ENCODE data around the gene FASN.
A peak's percentile ranks its signal among the peaks of the same experiment; 100 is the strongest.
"Not testable (repeated sequence)": the region's sequence is repeated elsewhere in the genome, so short reads cannot be mapped to it uniquely, and the experiment has no call there.

Gene FASN

DNA sequence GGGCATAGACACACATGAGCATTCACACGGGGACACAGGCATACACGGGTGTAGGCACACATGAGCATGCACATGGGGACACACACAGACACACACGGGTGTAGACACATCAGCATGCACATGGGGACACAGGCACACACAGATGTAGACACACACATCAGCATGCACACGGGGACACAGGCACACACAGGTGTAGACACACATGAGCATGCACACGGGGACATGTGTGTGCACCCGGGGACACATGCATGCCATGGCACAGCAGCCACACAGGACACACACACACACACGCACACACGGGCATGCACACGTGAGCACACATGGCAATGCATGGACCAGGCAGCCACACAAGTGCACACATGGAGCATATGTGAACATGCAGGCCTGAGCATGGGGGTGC is 55.4 kb downstream of the FASN start:
- H2AK5ac ChIP-seq (ENCODE audit: low read length, severe bottlenecking) = no peak overlapping the region
- no peak for DNase-seq
- H3K4me1 ChIP-seq (ENCODE audit: control insufficient read depth, insufficient read depth, low read depth, low read length) = peaks cover 7% of the 10 kb centered on the region
- H3K9ac ChIP-seq (ENCODE audit: low read length) = no peak overlapping the region
- no peak overlapping the region for H2BK120ac ChIP-seq (ENCODE audit: low read depth, low read length)
- H3K23ac ChIP-seq (ENCODE audit: low read length in 2 of 2) = no peak overlapping the region
- no peak overlapping the region for H4K8ac ChIP-seq (ENCODE audit: low read length)
- H3K4me2 ChIP-seq (ENCODE audit: low read length, poor library complexity, severe bottlenecking) = no peak overlapping the region
- H3K4me3 ChIP-seq (ENCODE audit: insufficient read depth in 1 of 2, low read depth in 1 of 2, low read length in 2 of 2) = no peak overlapping the region
- H4K91ac ChIP-seq (ENCODE audit: low read length) = peak overlapping the region; percentile 0
- WGBS = 89% methylated on average over 9 of the region's 9 CpGs
- H2BK5ac ChIP-seq (ENCODE audit: low read depth, low read length, poor library complexity, severe bottlenecking) = no peak overlapping the region
- no peak overlapping the region for H3K27ac ChIP-seq (ENCODE audit: low read length, poor library complexity, severe bottlenecking)
- H2AFZ ChIP-seq (ENCODE audit: low read depth, low read length) = no peak overlapping the region
- peak overlapping the region in 1 of 2 experiments; percentile 12 for H3K14ac ChIP-seq (ENCODE audit: low read length in 2 of 2)
- H3K27me3 ChIP-seq (ENCODE audit: control insufficient read depth in 1 of 2, insufficient read depth in 1 of 2, low read length in 2 of 2) = no peaks in the 10 kb centered on the region
- H3K9me3 ChIP-seq (ENCODE audit: control insufficient read depth, low read length) = no peaks in the 10 kb centered on the region
- H3K36me3 ChIP-seq (ENCODE audit: control insufficient read depth in 1 of 2, insufficient read depth in 2 of 2, low read depth in 1 of 2, low read length in 2 of 2) = peaks cover 12 to 18% of the 10 kb centered on the region in 2 experiments
- H3K18ac ChIP-seq (ENCODE audit: low read depth in 1 of 2, low read length in 2 of 2) = no peak overlapping the region
- no peak overlapping the region for H2BK15ac ChIP-seq (ENCODE audit: low read depth, poor library complexity, severe bottlenecking)
- no peak overlapping the region for H2BK12ac ChIP-seq (ENCODE audit: low read length in 2 of 2)
- H3K4ac ChIP-seq (ENCODE audit: low read depth in 1 of 2, low read length in 2 of 2) = no peak overlapping the region
- no peaks in the 10 kb centered on the region for H3K79me1 ChIP-seq (replicated peaks; ENCODE audit: low read length, poor library complexity, severe bottlenecking)

DNA sequence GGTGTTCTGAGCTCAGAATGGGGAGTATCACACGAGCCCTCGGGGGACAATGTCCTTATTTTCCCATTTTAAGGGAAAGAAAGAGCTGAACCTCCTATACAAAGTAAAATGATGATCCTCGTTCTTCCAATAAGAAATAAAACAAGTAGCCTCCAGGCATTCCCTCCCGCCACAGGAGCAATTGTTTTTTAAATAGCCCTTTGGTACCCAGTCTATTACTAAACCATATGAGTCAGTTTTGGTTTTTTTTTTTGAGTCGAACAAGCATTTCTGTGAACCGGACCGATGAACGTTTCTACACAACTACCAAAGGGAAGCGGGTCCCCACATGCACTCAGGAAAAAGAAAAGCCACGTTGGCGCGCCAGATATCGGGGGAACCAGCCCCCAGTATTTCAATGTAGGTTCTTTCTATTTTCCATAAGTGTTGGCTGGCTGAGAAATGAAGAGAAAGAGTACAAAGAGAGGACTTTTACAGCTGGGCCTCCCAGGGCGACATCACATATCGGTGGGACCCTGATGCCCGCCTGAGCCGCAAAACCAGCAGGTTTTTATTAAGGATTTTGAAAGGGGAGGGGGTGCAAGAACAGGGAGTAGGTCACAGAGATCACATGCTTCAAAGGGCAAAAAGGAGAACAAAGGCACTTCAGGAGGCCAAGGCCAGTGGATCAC is 56.8 kb downstream of the FASN start:
- Histone ChIP-seq H4K8ac (ENCODE audit: low read length) (no peak overlapping the region), H3K27me3 (ENCODE audit: control insufficient read depth in 1 of 2, insufficient read depth in 1 of 2, low read length in 2 of 2) (no peaks in the 10 kb centered on the region), H3K4me1 (ENCODE audit: control insufficient read depth, insufficient read depth, low read depth, low read length) (peaks cover 9% of the 10 kb centered on the region), H3K9ac (ENCODE audit: low read length) (no peak overlapping the region), H3K4me2 (ENCODE audit: low read length, poor library complexity, severe bottlenecking) (no peak overlapping the region), H3K4ac (ENCODE audit: low read depth in 1 of 2, low read length in 2 of 2) (no peak overlapping the region), H2AFZ (ENCODE audit: low read depth, low read length) (no peak overlapping the region), H3K4me3 (ENCODE audit: insufficient read depth in 1 of 2, low read depth in 1 of 2, low read length in 2 of 2) (no peak overlapping the region), H3K23ac (ENCODE audit: low read length in 2 of 2) (no peak overlapping the region), H2BK12ac (ENCODE audit: low read length in 2 of 2) (no peak overlapping the region), H3K27ac (ENCODE audit: low read length, poor library complexity, severe bottlenecking) (no peak overlapping the region), H4K91ac (ENCODE audit: low read length) (no peak overlapping the region), H2BK5ac (ENCODE audit: low read depth, low read length, poor library complexity, severe bottlenecking) (no peak overlapping the region), H3K9me3 (ENCODE audit: control insufficient read depth, low read length) (no peaks in the 10 kb centered on the region), H2BK120ac (ENCODE audit: low read depth, low read length) (no peak overlapping the region), H2BK15ac (ENCODE audit: low read depth, poor library complexity, severe bottlenecking) (no peak overlapping the region), H2AK5ac (ENCODE audit: low read length, severe bottlenecking) (no peak overlapping the region), H3K36me3 (ENCODE audit: control insufficient read depth in 1 of 2, insufficient read depth in 2 of 2, low read depth in 1 of 2, low read length in 2 of 2) (peaks cover 0 to 4% of the 10 kb centered on the region in 2 experiments), H3K14ac (ENCODE audit: low read length in 2 of 2) (no peak overlapping the region), H3K18ac (ENCODE audit: low read depth in 1 of 2, low read length in 2 of 2) (no peak overlapping the region), H3K79me1 (replicated peaks; ENCODE audit: low read length, poor library complexity, severe bottlenecking) (peaks cover 3% of the 10 kb centered on the region)
- WGBS = 88% methylated on average over 17 of the region's 17 CpGs
- DNase-seq = no peak

DNA sequence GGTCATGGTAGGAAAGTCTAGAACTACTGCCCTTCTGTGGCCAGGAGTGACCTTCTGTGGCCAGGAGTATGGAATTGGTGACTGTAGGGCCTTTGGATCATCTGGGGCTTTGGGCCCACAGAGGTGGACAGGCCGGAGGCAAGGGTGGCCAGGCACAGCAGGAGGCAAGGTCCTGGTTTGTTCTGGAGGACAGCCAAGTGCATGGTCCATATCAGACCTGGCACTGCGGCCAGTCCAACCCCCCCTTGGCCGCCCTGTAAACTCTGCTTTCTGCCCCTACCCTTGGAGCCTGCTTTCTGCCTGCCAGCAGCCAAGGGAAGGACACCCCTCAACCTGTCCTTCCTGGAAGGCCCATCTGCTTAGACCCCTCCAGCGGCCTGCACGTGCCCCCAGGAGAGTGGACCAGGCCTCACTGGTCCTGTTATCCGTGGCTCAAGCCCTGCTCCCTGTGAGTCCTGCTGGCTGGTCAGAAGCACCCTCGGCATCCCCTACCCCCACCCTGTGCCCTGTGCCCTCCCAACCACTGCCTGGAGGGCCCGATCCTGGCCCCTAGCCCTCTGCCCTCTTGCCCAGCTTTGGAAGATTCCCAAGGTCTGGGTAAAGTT is 58.2 kb downstream of the FASN start:
- peak overlapping the region in 1 of 2 experiments; percentile 23 for H3K14ac ChIP-seq (ENCODE audit: low read length in 2 of 2)
- H3K18ac ChIP-seq (ENCODE audit: low read depth in 1 of 2, low read length in 2 of 2) = no peak overlapping the region
- H2BK12ac ChIP-seq (ENCODE audit: low read length in 2 of 2) = no peak overlapping the region
- no peak overlapping the region for H3K4me3 ChIP-seq (ENCODE audit: insufficient read depth in 1 of 2, low read depth in 1 of 2, low read length in 2 of 2)
- no peak overlapping the region for H3K4ac ChIP-seq (ENCODE audit: low read depth in 1 of 2, low read length in 2 of 2)
- no peak overlapping the region for H2BK15ac ChIP-seq (ENCODE audit: low read depth, poor library complexity, severe bottlenecking)
- H4K8ac ChIP-seq (ENCODE audit: low read length) = no peak overlapping the region
- no peak overlapping the region for H2AFZ ChIP-seq (ENCODE audit: low read depth, low read length)
- H3K79me1 ChIP-seq (replicated peaks; ENCODE audit: low read length, poor library complexity, severe bottlenecking) = peaks cover 10% of the 10 kb centered on the region
- peaks cover 0 to 8% of the 10 kb centered on the region in 2 experiments for H3K36me3 ChIP-seq (ENCODE audit: control insufficient read depth in 1 of 2, insufficient read depth in 2 of 2, low read depth in 1 of 2, low read length in 2 of 2)
- no peak for DNase-seq
- H3K27ac ChIP-seq (ENCODE audit: low read length, poor library complexity, severe bottlenecking) = no peak overlapping the region
- no peak overlapping the region for H2AK5ac ChIP-seq (ENCODE audit: low read length, severe bottlenecking)
- no peak overlapping the region for H2BK5ac ChIP-seq (ENCODE audit: low read depth, low read length, poor library complexity, severe bottlenecking)
- no peak overlapping the region for H3K9ac ChIP-seq (ENCODE audit: low read length)
- 92% methylated on average over 8 of the region's 8 CpGs for WGBS
- no peak overlapping the region for H4K91ac ChIP-seq (ENCODE audit: low read length)
- H3K4me2 ChIP-seq (ENCODE audit: low read length, poor library complexity, severe bottlenecking) = no peak overlapping the region
- peaks cover 16% of the 10 kb centered on the region for H3K4me1 ChIP-seq (ENCODE audit: control insufficient read depth, insufficient read depth, low read depth, low read length)
- H3K9me3 ChIP-seq (ENCODE audit: control insufficient read depth, low read length) = no peaks in the 10 kb centered on the region
- H2BK120ac ChIP-seq (ENCODE audit: low read depth, low read length) = no peak overlapping the region
- H3K27me3 ChIP-seq (ENCODE audit: control insufficient read depth in 1 of 2, insufficient read depth in 1 of 2, low read length in 2 of 2) = no peaks in the 10 kb centered on the region
- no peak overlapping the region for H3K23ac ChIP-seq (ENCODE audit: low read length in 2 of 2)

DNA sequence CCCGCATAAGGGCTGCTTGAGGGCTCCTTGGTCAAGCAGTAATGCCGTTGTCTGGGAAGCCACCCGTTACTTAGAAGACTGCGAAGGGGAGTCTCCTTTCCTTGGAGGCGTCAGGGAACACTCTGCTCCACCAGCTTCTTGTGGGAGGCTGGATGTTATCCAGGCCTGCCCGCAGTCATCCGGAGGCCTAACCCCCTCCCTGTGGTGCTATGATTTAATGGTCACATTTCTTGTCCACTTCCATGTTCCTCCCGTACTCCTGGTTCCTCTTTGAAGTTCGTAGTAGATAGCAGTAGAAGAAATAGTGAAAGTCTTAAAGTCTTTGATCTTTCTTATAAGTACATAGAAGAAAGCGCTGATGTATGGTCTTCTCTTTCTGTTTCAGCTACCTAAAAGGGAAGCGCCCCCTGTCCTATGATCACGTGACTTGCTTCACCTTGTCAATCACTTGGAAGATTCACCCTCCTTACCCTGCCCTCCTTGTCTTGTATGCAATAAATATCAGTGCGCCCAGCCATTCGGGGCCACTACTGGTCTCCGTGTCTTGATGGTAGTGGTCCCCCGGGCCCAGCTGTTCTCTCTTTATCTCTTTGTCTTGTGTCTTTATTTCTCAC is 59.1 kb downstream of the FASN start:
- H3K4me2 ChIP-seq (ENCODE audit: low read length, poor library complexity, severe bottlenecking); H3K23ac ChIP-seq (ENCODE audit: low read length in 2 of 2); H3K18ac ChIP-seq (ENCODE audit: low read depth in 1 of 2, low read length in 2 of 2); H4K91ac ChIP-seq (ENCODE audit: low read length); H3K9me3 ChIP-seq (ENCODE audit: control insufficient read depth, low read length); H2BK5ac ChIP-seq (ENCODE audit: low read depth, low read length, poor library complexity, severe bottlenecking); H3K9ac ChIP-seq (ENCODE audit: low read length); H3K79me1 ChIP-seq (replicated peaks; ENCODE audit: low read length, poor library complexity, severe bottlenecking); H3K27ac ChIP-seq (ENCODE audit: low read length, poor library complexity, severe bottlenecking); H2AK5ac ChIP-seq (ENCODE audit: low read length, severe bottlenecking); H2AFZ ChIP-seq (ENCODE audit: low read depth, low read length); H3K27me3 ChIP-seq (ENCODE audit: control insufficient read depth in 1 of 2, insufficient read depth in 1 of 2, low read length in 2 of 2); H2BK120ac ChIP-seq (ENCODE audit: low read depth, low read length); H4K8ac ChIP-seq (ENCODE audit: low read length); H3K4me3 ChIP-seq (ENCODE audit: insufficient read depth in 1 of 2, low read depth in 1 of 2, low read length in 2 of 2); H3K4ac ChIP-seq (ENCODE audit: low read depth in 1 of 2, low read length in 2 of 2); H2BK12ac ChIP-seq (ENCODE audit: low read length in 2 of 2); DNase-seq; H2BK15ac ChIP-seq (ENCODE audit: low read depth, poor library complexity, severe bottlenecking); H3K14ac ChIP-seq (ENCODE audit: low read length in 2 of 2): not testable (repeated sequence)
- WGBS = 95% methylated on average over 15 of the region's 16 CpGs
- H3K36me3 ChIP-seq (ENCODE audit: control insufficient read depth in 1 of 2, insufficient read depth in 2 of 2, low read depth in 1 of 2, low read length in 2 of 2) = peaks cover 0 to 13% of the 10 kb centered on the region in 2 experiments
- H3K4me1 ChIP-seq (ENCODE audit: control insufficient read depth, insufficient read depth, low read depth, low read length) = peaks cover 16% of the 10 kb centered on the region

Data from mesenchymal stem cell (in vitro differentiated cells and primary cell).